GM11168 (cell line): ENCODE results near the gene CPNE7.
"Not testable (repeated sequence)": the region's sequence is repeated elsewhere in the genome, so short reads cannot be mapped to it uniquely, and the experiment has no call there.

ENCODE experiments used
- in situ Hi-C: fragments of 300-500 bp; cut with MboI; formaldehyde crosslinking; loops from one replicate; pipeline ENCODE4 v1.12.0; 2022; ENCODE audit warnings: low sequenced_read_pairs; ENCODE audit not compliant: unreplicated experiment

Gene CPNE7

GRCh38 chr16:89564476-89565255, 10.9 kb upstream of the CPNE7 start:
- in situ Hi-C loops: loop anchor here (10.0 kb wide), 1 partner anchor 90 kb away; the partner anchor contains the start of genes CHMP1A and SPATA33

- in situ Hi-C loops: loop anchor here (10.0 kb wide), 1 partner anchor 90 kb away; the partner anchor contains the start of genes CHMP1A and SPATA33
Measured at GRCh38 chr16:89565256-89565505, 10.4 kb upstream of the CPNE7 start.

- in situ Hi-C loops: loop anchor here (10.0 kb wide), 1 partner anchor 89 kb away; the partner anchor contains the start of genes CHMP1A and SPATA33
Measured at GRCh38 chr16:89565506-89566372, 9.8 kb upstream of the CPNE7 start.

GRCh38 chr16:89567656-89568594, 7.6 kb upstream of the CPNE7 start:
- in situ Hi-C loops: loop anchor here (10.0 kb wide), 1 partner anchor 87 kb away; the partner anchor contains the start of genes CHMP1A and SPATA33

- in situ Hi-C loops: loop anchor here (10.0 kb wide), 1 partner anchor 85 kb away; the partner anchor contains the start of genes CHMP1A and SPATA33
Measured at GRCh38 chr16:89569506-89570341, 5.8 kb upstream of the CPNE7 start.

GRCh38 chr16:89570342-89570923, 5.1 kb upstream of the CPNE7 start:
- in situ Hi-C loops: no loop called here

- in situ Hi-C loops: not testable (repeated sequence)
Measured at GRCh38 chr16:89570983-89571598, 4.5 kb upstream of the CPNE7 start.

- in situ Hi-C loops: no loop called here
Measured at GRCh38 chr16:89571636-89572035, 3.9 kb upstream of the CPNE7 start.

- in situ Hi-C loops: no loop called here
Measured at GRCh38 chr16:89572073-89572484, 3.5 kb upstream of the CPNE7 start.

- in situ Hi-C loops: no loop called here
Measured at GRCh38 chr16:89572485-89573205, 2.9 kb upstream of the CPNE7 start.

GRCh38 chr16:89573826-89574680, 1.5 kb upstream of the CPNE7 start:
- in situ Hi-C loops: no loop called here

- in situ Hi-C loops: no loop called here
Measured at GRCh38 chr16:89574681-89575246, 794 bp upstream of the CPNE7 start.

- in situ Hi-C loops: no loop called here
Measured at GRCh38 chr16:89576153-89577054, 846 bp downstream of the CPNE7 start.

- in situ Hi-C loops: no loop called here
Measured at GRCh38 chr16:89577055-89577759, 1.6 kb downstream of the CPNE7 start.

- in situ Hi-C loops: no loop called here
Measured at GRCh38 chr16:89579351-89579750, 3.8 kb downstream of the CPNE7 start.
